Epithelial cell of esophagus (primary cell): ENCODE measurements around the gene DOCK9.
"Not testable (repeated sequence)": the region's sequence is repeated elsewhere in the genome, so short reads cannot be mapped to it uniquely, and the experiment has no call there.

ENCODE experiments used
- DNase-seq: peaks from one replicate; pipeline ENCODE4 v3.0.0; 2010; ENCODE audit warnings: low read depth
- H3K4me3 ChIP-seq: 2 replicates; pipeline ENCODE4 v1.5.1; 2011; ENCODE audit warnings: mild to moderate bottlenecking, low read length, control low read depth
- CTCF ChIP-seq: IDR thresholded peaks from 2 replicates; pipeline ENCODE4 v1.5.1; 2011; ENCODE audit warnings: low read depth, mild to moderate bottlenecking, low read length, control low read depth, inconsistent platforms; ENCODE audit not compliant: insufficient read depth; ENCODE audit errors: missing control alignments

Gene DOCK9

GRCh38 chr13:98819382-98820010 lies 158.4 kb downstream of the DOCK9 start:
- TF ChIP-seq CTCF, result no peak
- H3K4me3 ChIP-seq, result no peak overlapping the region
- no peak for DNase-seq

- H3K4me3 ChIP-seq, result no peak overlapping the region
- TF ChIP-seq CTCF, result no peak
- DNase-seq, result no peak
These were observed 161.5 kb downstream of the DOCK9 start for GRCh38 chr13:98816406-98816805.

GRCh38 chr13:98813993-98814392 lies 163.9 kb downstream of the DOCK9 start:
- H3K4me3 ChIP-seq, result no peak overlapping the region
- peak; percentile 28 for DNase-seq
- TF ChIP-seq CTCF, result no peak

- not testable (repeated sequence) for H3K4me3 ChIP-seq, DNase-seq
These were observed 165.6 kb downstream of the DOCK9 start for GRCh38 chr13:98812186-98812790.

- TF ChIP-seq CTCF, result no peak
- H3K4me3 ChIP-seq, result no peak overlapping the region
- DNase-seq, result no peak
These were observed 167.1 kb downstream of the DOCK9 start for GRCh38 chr13:98810746-98811145.

- no peak for TF ChIP-seq CTCF
- no peak overlapping the region for H3K4me3 ChIP-seq
- no peak for DNase-seq
These were observed 168.5 kb downstream of the DOCK9 start for GRCh38 chr13:98809345-98809777.

GRCh38 chr13:98807774-98808173 lies 170.1 kb downstream of the DOCK9 start:
- H3K4me3 ChIP-seq, result no peak overlapping the region
- no peak for DNase-seq
- TF ChIP-seq CTCF, result no peak
